Lower leg skin (tissue), 3 donors: ENCODE data around the gene CDH13.

Experiments
- CTCF ChIP-seq, 3 donors: fragments of 450-650 bp; IDR thresholded peaks; one replicate each; pipeline ENCODE4 v1.5.1; 2016; ENCODE audit warnings: antibody characterized with exemption in 3 of 3, mild to moderate bottlenecking in 3 of 3, moderate library complexity in 2 of 3
- POLR2A ChIP-seq, 2 donors: fragments of 450-650 bp; IDR thresholded peaks; one replicate each; pipeline ENCODE4 v1.6.1; 2016 to 2017; ENCODE audit warnings: antibody characterized with exemption in 2 of 2, mild to moderate bottlenecking in 1 of 2, moderate library complexity in 1 of 2

DNA sequence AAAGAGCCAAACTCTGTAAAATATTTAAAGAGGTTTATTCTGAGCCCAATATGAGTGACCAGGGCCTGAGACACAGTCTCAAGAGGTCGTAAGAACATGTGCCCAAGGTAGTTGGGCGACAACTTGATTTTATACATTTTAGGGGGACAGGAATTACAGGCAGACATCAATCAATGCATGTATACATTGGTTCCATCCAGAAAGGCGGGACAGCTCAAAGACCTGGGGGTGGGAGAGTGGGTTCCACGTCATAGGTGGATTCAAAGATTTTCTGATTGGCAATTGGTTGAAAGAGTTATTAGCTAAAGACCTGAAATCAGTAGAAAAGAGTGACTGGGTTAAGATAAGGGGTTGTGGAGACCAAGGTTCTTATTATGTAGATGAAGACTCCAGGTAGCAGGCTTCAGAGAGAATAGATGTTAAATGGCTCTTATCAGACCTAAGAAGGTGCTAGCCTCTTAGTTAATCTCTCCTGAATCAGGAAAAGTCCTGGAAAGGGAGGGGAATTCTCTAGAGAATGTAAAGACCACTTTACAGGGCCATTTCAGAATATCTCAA is 1213.4 kb downstream of the CDH13 start:
- TF ChIP-seq CTCF (IDR thresholded peaks at IDR 0.05) (no peak), POLR2A (IDR thresholded peaks at IDR 0.05) (no peak)
